Measurements from ENCODE around the gene MBD5.
A peak's percentile ranks its signal among the peaks of the same experiment; 100 is the strongest.

The MBD5 gene

GRCh38 chr2:148553332-148553887, 532.5 kb downstream of the MBD5 start:
- no peak for TF ChIP-seq CTCF (IDR thresholded peaks at IDR 0.05; ENCODE audit: low read depth, low read length, missing control alignments)
- Histone ChIP-seq H3K27me3 (replicated peaks) (no peaks in the 10 kb centered on the region), H3K27ac (no peak overlapping the region), H3K4me3 (ENCODE audit: low read depth, low read length) (no peak overlapping the region), H3K36me3 (replicated peaks) (no peaks in the 10 kb centered on the region)
- DNase-seq = no peak
- in situ Hi-C loops (cut with HindIII; ENCODE audit: low pct_ligation_motif_present, low sequenced_read_pairs) = no loop called here

GRCh38 chr2:148554459-148555247, 533.8 kb downstream of the MBD5 start:
- peak; percentile 22 for DNase-seq

GRCh38 chr2:148555622-148556294, 534.9 kb downstream of the MBD5 start:
- no peaks in the 10 kb centered on the region for H3K36me3 ChIP-seq (replicated peaks)
- DNase-seq = no peak
- in situ Hi-C loops (cut with HindIII; ENCODE audit: low pct_ligation_motif_present, low sequenced_read_pairs) = no loop called here
- H3K27me3 ChIP-seq (replicated peaks) = no peaks in the 10 kb centered on the region
- no peak overlapping the region for H3K27ac ChIP-seq
- no peak overlapping the region for H3K4me3 ChIP-seq (ENCODE audit: low read depth, low read length)
- no peak for TF ChIP-seq CTCF (IDR thresholded peaks at IDR 0.05; ENCODE audit: low read depth, low read length, missing control alignments)

More at GRCh38 chr2:148554459-148555247, 533.8 kb downstream of the MBD5 start:
- Histone ChIP-seq H3K27ac (no peak overlapping the region), H3K27me3 (replicated peaks) (no peaks in the 10 kb centered on the region), H3K36me3 (replicated peaks) (no peaks in the 10 kb centered on the region), H3K4me3 (ENCODE audit: low read depth, low read length) (no peak overlapping the region)
- TF ChIP-seq CTCF (IDR thresholded peaks at IDR 0.05; ENCODE audit: low read depth, low read length, missing control alignments) = no peak
- in situ Hi-C loops (cut with HindIII; ENCODE audit: low pct_ligation_motif_present, low sequenced_read_pairs) = no loop called here

- Histone ChIP-seq H3K36me3 (replicated peaks) (no peaks in the 10 kb centered on the region), H3K27ac (no peak overlapping the region), H3K27me3 (replicated peaks) (no peaks in the 10 kb centered on the region), H3K4me3 (ENCODE audit: low read depth, low read length) (no peak overlapping the region)
- in situ Hi-C loops (cut with HindIII; ENCODE audit: low pct_ligation_motif_present, low sequenced_read_pairs) = no loop called here
- no peak for DNase-seq
- TF ChIP-seq CTCF (IDR thresholded peaks at IDR 0.05; ENCODE audit: low read depth, low read length, missing control alignments) = peak; percentile 46
Measured at GRCh38 chr2:148557844-148558436, 537.0 kb downstream of the MBD5 start.

GRCh38 chr2:148560496-148560895, 539.6 kb downstream of the MBD5 start:
- in situ Hi-C loops (cut with HindIII; ENCODE audit: low pct_ligation_motif_present, low sequenced_read_pairs) = no loop called here
- TF ChIP-seq CTCF (IDR thresholded peaks at IDR 0.05; ENCODE audit: low read depth, low read length, missing control alignments) = no peak
- Histone ChIP-seq H3K4me3 (ENCODE audit: low read depth, low read length) (no peak overlapping the region), H3K27ac (no peak overlapping the region), H3K36me3 (replicated peaks) (no peaks in the 10 kb centered on the region), H3K27me3 (replicated peaks) (no peaks in the 10 kb centered on the region)
- no peak for DNase-seq
